Dendritic cell treated with granulocyte-macrophage colony-stimulating factor and Interleukin-4, amounts not matched to agents 40 ng/mL and 50 ng/mL, for 4 days (primary cell): ENCODE measurements around the gene PIPOX.

Source experiments
- H3K27ac Mint-ChIP-seq: one replicate; pipeline ENCODE4 v1.8.0; 2022; ENCODE audit warnings: mild to moderate bottlenecking, mixed read lengths
- H3K27me3 Mint-ChIP-seq: one replicate; pipeline ENCODE4 v1.8.0; 2022; ENCODE audit warnings: mild to moderate bottlenecking, mixed read lengths
- H3K36me3 Mint-ChIP-seq: one replicate; pipeline ENCODE4 v1.8.0; 2022; ENCODE audit warnings: low read depth, mixed read lengths
- H3K4me1 Mint-ChIP-seq: one replicate; pipeline ENCODE4 v1.8.0; 2022; ENCODE audit warnings: low read depth, mixed read lengths
- H3K4me3 Mint-ChIP-seq: one replicate; pipeline ENCODE4 v1.8.0; 2022; ENCODE audit warnings: mild to moderate bottlenecking, moderate library complexity, mixed read lengths
- H3K9me3 Mint-ChIP-seq: one replicate; pipeline ENCODE4 v1.8.0; 2022; ENCODE audit warnings: mixed read lengths
- intact Hi-C: fragments of 100-400 bp; cut with micrococcal nuclease; formaldehyde crosslinking; loops from one replicate; pipeline ENCODE4 v1.15.0; 2022

PIPOX gene

GRCh38 chr17:29095439-29095838, 52.5 kb downstream of the PIPOX start:
- Mint-ChIP-seq H3K9me3 (no peaks in the 10 kb centered on the region), H3K4me1 (no peaks in the 10 kb centered on the region), H3K27me3 (no peaks in the 10 kb centered on the region), H3K27ac (peak overlapping the region; percentile 21), H3K36me3 (peaks cover 100% of the 10 kb centered on the region), H3K4me3 (no peak overlapping the region)
- intact Hi-C loops: no loop called here

DNA sequence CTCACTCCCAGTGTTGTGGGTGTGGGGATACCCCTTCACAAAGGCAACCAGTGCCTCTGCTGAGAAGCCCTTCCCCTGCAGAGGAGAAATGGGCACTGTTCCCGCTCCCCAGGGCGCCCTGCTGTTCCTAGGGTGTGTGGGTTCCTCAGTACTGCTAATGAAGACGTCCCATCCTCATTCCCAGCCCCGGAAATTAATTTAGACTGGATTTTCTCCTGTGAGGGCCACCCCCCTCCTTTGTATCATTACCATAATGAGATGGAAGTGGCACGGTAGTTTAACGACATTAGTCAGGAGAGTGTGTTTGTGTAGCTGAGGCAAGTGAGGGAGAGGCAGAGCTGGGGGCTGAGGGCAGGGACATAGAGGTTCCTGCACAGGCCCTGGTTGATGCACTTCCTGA, 53.2 kb downstream of the PIPOX start:
- H3K27me3 Mint-ChIP-seq: no peaks in the 10 kb centered on the region
- intact Hi-C loops: no loop called here
- no peaks in the 10 kb centered on the region for H3K9me3 Mint-ChIP-seq
- H3K27ac Mint-ChIP-seq: no peak overlapping the region
- H3K4me1 Mint-ChIP-seq: no peaks in the 10 kb centered on the region
- no peak overlapping the region for H3K4me3 Mint-ChIP-seq
- H3K36me3 Mint-ChIP-seq: peaks cover 100% of the 10 kb centered on the region

GRCh38 chr17:29099527-29099926, 56.6 kb downstream of the PIPOX start:
- peaks cover 100% of the 10 kb centered on the region for H3K36me3 Mint-ChIP-seq
- no peak overlapping the region for H3K27ac Mint-ChIP-seq
- peaks cover 23% of the 10 kb centered on the region for H3K4me1 Mint-ChIP-seq
- no peaks in the 10 kb centered on the region for H3K9me3 Mint-ChIP-seq
- H3K27me3 Mint-ChIP-seq: no peaks in the 10 kb centered on the region
- no peak overlapping the region for H3K4me3 Mint-ChIP-seq
- intact Hi-C loops: no loop called here

- Mint-ChIP-seq H3K4me1 (peaks cover 30% of the 10 kb centered on the region), H3K27me3 (no peaks in the 10 kb centered on the region), H3K36me3 (peaks cover 100% of the 10 kb centered on the region), H3K27ac (no peak overlapping the region), H3K9me3 (no peaks in the 10 kb centered on the region), H3K4me3 (no peak overlapping the region)
- intact Hi-C loops: no loop called here
These were observed 57.4 kb downstream of the PIPOX start for GRCh38 chr17:29100296-29100695.

DNA sequence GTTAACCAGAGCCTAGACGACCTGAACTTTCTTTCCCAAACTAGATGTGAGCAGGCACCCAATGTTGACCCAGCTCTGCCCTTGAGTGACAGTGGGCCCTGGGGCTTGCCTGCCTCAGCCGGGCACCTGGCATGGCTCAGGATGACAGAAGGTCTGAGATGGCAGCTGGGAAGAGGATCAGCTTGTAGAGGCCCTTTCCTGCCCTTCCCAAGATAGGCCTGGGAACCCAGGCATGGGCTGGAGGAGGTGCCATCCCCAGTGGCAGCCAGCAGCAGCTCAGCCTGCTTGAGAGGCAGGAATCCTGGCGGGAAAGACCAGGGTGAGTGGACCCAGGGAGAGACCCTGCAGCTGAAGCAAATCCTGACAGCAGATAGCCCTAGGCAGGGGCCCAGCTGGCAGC, 59.1 kb downstream of the PIPOX start:
- intact Hi-C loops: loop anchor here (1.0 kb wide), 1 partner anchor 11 kb away; no protein-coding TSS in a partner anchor
- Mint-ChIP-seq H3K4me3 (no peak overlapping the region), H3K4me1 (peaks cover 39% of the 10 kb centered on the region), H3K27me3 (no peaks in the 10 kb centered on the region), H3K27ac (peak overlapping the region; percentile 3), H3K36me3 (peaks cover 100% of the 10 kb centered on the region), H3K9me3 (no peaks in the 10 kb centered on the region)

GRCh38 chr17:29102741-29103181, 59.8 kb downstream of the PIPOX start:
- H3K4me1 Mint-ChIP-seq: peaks cover 46% of the 10 kb centered on the region
- H3K36me3 Mint-ChIP-seq: peaks cover 100% of the 10 kb centered on the region
- no peaks in the 10 kb centered on the region for H3K27me3 Mint-ChIP-seq
- intact Hi-C loops: loop anchor here (1.0 kb wide), 1 partner anchor 11 kb away; no protein-coding TSS in a partner anchor
- no peaks in the 10 kb centered on the region for H3K9me3 Mint-ChIP-seq
- H3K4me3 Mint-ChIP-seq: no peak overlapping the region
- H3K27ac Mint-ChIP-seq: peak overlapping the region; percentile 3

- Mint-ChIP-seq H3K27ac (no peak overlapping the region), H3K9me3 (no peaks in the 10 kb centered on the region), H3K4me1 (peaks cover 52% of the 10 kb centered on the region), H3K4me3 (no peak overlapping the region), H3K36me3 (peaks cover 100% of the 10 kb centered on the region), H3K27me3 (no peaks in the 10 kb centered on the region)
- intact Hi-C loops: no loop called here
These were observed 60.4 kb downstream of the PIPOX start for GRCh38 chr17:29103341-29103740.
